GM11168 (cell line): ENCODE measurements around the gene EFHC2.

Experiments
- in situ Hi-C: fragments of 300-500 bp; cut with MboI; formaldehyde crosslinking; loops from one replicate; pipeline ENCODE4 v1.12.0; 2022; ENCODE audit warnings: low sequenced_read_pairs; ENCODE audit not compliant: unreplicated experiment

Gene EFHC2

GRCh38 chrX:44343412-44344141 is at the start of gene EFHC2:
Gene EFHC2, minus strand, starts transcription at chrX:44343672. Its CDS starts 84 bp downstream, at chrX:44343588.
- in situ Hi-C loops: no loop called here

GRCh38 chrX:44392767-44393166 is 49.3 kb upstream of the EFHC2 start:
- in situ Hi-C loops: no loop called here

- in situ Hi-C loops: no loop called here
Observed at GRCh38 chrX:44384688-44385338, 41.3 kb upstream of the EFHC2 start.

GRCh38 chrX:44382871-44383270 is 39.4 kb upstream of the EFHC2 start:
- in situ Hi-C loops: no loop called here

- in situ Hi-C loops: no loop called here
Observed at GRCh38 chrX:44352758-44353157, 9.3 kb upstream of the EFHC2 start.

GRCh38 chrX:44349561-44349960 is 6.1 kb upstream of the EFHC2 start:
- in situ Hi-C loops: no loop called here

GRCh38 chrX:44344687-44345086 is 1.2 kb upstream of the EFHC2 start:
- in situ Hi-C loops: no loop called here

- in situ Hi-C loops: no loop called here
Observed at GRCh38 chrX:44344194-44344593, 722 bp upstream of the EFHC2 start.

GRCh38 chrX:44342866-44343265 is 606 bp downstream of the EFHC2 start:
- in situ Hi-C loops: no loop called here

GRCh38 chrX:44338361-44338760 is 5.1 kb downstream of the EFHC2 start:
- in situ Hi-C loops: no loop called here

- in situ Hi-C loops: no loop called here
Observed at GRCh38 chrX:44332437-44332836, 11.0 kb downstream of the EFHC2 start.

GRCh38 chrX:44330227-44330626 is 13.2 kb downstream of the EFHC2 start:
- in situ Hi-C loops: no loop called here

GRCh38 chrX:44319550-44319949 is 23.9 kb downstream of the EFHC2 start:
- in situ Hi-C loops: no loop called here

- in situ Hi-C loops: no loop called here
Observed at GRCh38 chrX:44317181-44317580, 26.3 kb downstream of the EFHC2 start.

GRCh38 chrX:44314808-44315207 is 28.7 kb downstream of the EFHC2 start:
- in situ Hi-C loops: no loop called here

GRCh38 chrX:44314259-44314734 is 29.2 kb downstream of the EFHC2 start:
- in situ Hi-C loops: no loop called here

GRCh38 chrX:44312421-44312820 is 31.1 kb downstream of the EFHC2 start:
- in situ Hi-C loops: no loop called here

- in situ Hi-C loops: no loop called here
Observed at GRCh38 chrX:44310227-44310626, 33.2 kb downstream of the EFHC2 start.

GRCh38 chrX:44308869-44309268 is 34.6 kb downstream of the EFHC2 start:
- in situ Hi-C loops: no loop called here

- in situ Hi-C loops: no loop called here
Observed at GRCh38 chrX:44306356-44306755, 37.1 kb downstream of the EFHC2 start.

- in situ Hi-C loops: no loop called here
Observed at GRCh38 chrX:44305921-44306320, 37.6 kb downstream of the EFHC2 start.

GRCh38 chrX:44303119-44303518 is 40.4 kb downstream of the EFHC2 start:
- in situ Hi-C loops: no loop called here
